Measurements from ENCODE around the gene RASL12.

- no peak for TF ChIP-seq CTCF (IDR thresholded peaks at IDR 0.05)
- no peak for TF ChIP-seq POLR2A (IDR thresholded peaks at IDR 0.05)
- TF ChIP-seq POLR2AphosphoS5 (IDR thresholded peaks at IDR 0.05): no peak
These were observed 34.3 kb upstream of the RASL12 start for GRCh38 chr15:65101891-65102708.

Measured in prostate gland (tissue), 2 donors.